Mesendoderm (in vitro differentiated cells): ENCODE results near the gene NRP2.

Source experiments
- DNase-seq: peaks from one replicate; pipeline ENCODE4 v3.0.0; 2013
- H2AK5ac ChIP-seq: 2 replicates; pipeline ENCODE4 v1.6.1; 2013; ENCODE audit warnings: low read length, inconsistent platforms
- H2BK120ac ChIP-seq: 2 replicates; pipeline ENCODE4 v1.6.1; 2013; ENCODE audit warnings: low read depth, mild to moderate bottlenecking, low read length, moderate library complexity, mixed read lengths
- H2BK15ac ChIP-seq: replicated peaks from 2 replicates; pipeline ENCODE4 v1.6.1; 2013; ENCODE audit warnings: low read depth, mild to moderate bottlenecking, moderate library complexity
- H2BK5ac ChIP-seq: 2 replicates; pipeline ENCODE4 v1.6.1; 2013; ENCODE audit warnings: low read length, inconsistent platforms
- H3K18ac ChIP-seq: 2 replicates; pipeline ENCODE4 v1.6.1; 2013; ENCODE audit warnings: mild to moderate bottlenecking, low read length, mixed read lengths
- H3K23ac ChIP-seq: one replicate; pipeline ENCODE4 v1.6.1; 2013; ENCODE audit warnings: low read length
- H3K27ac ChIP-seq: 2 replicates; pipeline ENCODE4 v1.5.1; 2013; ENCODE audit warnings: low read depth, mild to moderate bottlenecking, inconsistent platforms, low read length, moderate library complexity
- H3K27me3 ChIP-seq: 2 replicates; pipeline ENCODE4 v1.6.1; 2013; ENCODE audit warnings: low read length, control low read depth, mild to moderate bottlenecking, inconsistent platforms; ENCODE audit not compliant: insufficient read depth, poor library complexity
- H3K36me3 ChIP-seq: 2 replicates; pipeline ENCODE4 v1.6.1; 2013; ENCODE audit warnings: low read length, inconsistent platforms; ENCODE audit not compliant: control insufficient read depth, insufficient read depth
- H3K4ac ChIP-seq: one replicate; pipeline ENCODE4 v1.6.1; 2013; ENCODE audit warnings: low read depth, mild to moderate bottlenecking, low read length, moderate library complexity
- H3K4me1 ChIP-seq: 2 replicates; pipeline ENCODE4 v1.6.1; 2013; ENCODE audit warnings: low read depth, low read length, inconsistent platforms; ENCODE audit not compliant: control insufficient read depth
- H3K4me2 ChIP-seq: 2 replicates; pipeline ENCODE4 v1.6.1; 2013; ENCODE audit warnings: low read length
- H3K4me3 ChIP-seq: 2 replicates; pipeline ENCODE4 v1.5.1; 2013; ENCODE audit warnings: mild to moderate bottlenecking, low read length
- H3K56ac ChIP-seq: one replicate; pipeline ENCODE4 v1.6.1; 2013; ENCODE audit warnings: low read length
- H3K79me1 ChIP-seq: 2 replicates; pipeline ENCODE4 v1.6.1; 2013; ENCODE audit warnings: low read length, inconsistent platforms
- H3K79me2 ChIP-seq: 2 replicates; pipeline ENCODE4 v1.6.1; 2013; ENCODE audit warnings: mild to moderate bottlenecking, low read length; ENCODE audit not compliant: control insufficient read depth, insufficient read depth
- H3K9ac ChIP-seq: 2 replicates; pipeline ENCODE4 v1.6.1; 2013; ENCODE audit warnings: low read length, inconsistent platforms
- H4K5ac ChIP-seq: one replicate; pipeline ENCODE4 v1.6.1; 2013; ENCODE audit warnings: low read length
- H4K8ac ChIP-seq: one replicate; pipeline ENCODE4 v1.6.1; 2013; ENCODE audit warnings: low read depth, mild to moderate bottlenecking, control low read depth, low read length, moderate library complexity
- WGBS: extraction: QIAGEN DNeasy Blood & Tissue Kit; methylation state at CpG from one replicate; pipeline ENCODE4 v1.1.7; 2013; ENCODE audit warnings: low lambda C conversion rate, missing lambda C conversion rate; ENCODE audit not compliant: insufficient coverage; ENCODE audit errors: extremely low coverage; 5-methylcytosine and 5-hydroxymethylcytosine counted together

Gene NRP2

DNA sequence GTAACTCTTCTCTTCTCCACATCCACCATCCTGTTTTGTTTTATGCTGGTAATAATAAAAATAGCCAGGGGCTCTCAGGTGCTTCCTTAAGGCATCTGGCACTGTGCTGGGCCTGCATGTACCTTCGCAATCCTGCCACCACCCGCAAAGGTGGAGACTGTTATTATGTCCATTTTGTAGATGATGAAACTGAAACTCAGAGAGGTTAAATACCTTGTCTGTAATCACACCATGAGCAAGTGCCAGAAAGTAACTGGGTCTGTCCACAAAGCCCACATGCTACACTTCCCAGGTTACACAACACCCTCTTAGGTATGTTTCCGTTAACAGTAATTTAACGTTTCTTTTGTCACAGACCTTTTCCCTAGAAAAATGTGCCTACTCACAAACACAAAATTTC, 27.0 kb downstream of the NRP2 start:
- WGBS, result no CpG with 5 or more reads among the region's 4 CpGs
- Histone ChIP-seq H2AK5ac (no peak overlapping the region), H3K4me1 (peaks cover 4% of the 10 kb centered on the region), H3K79me2 (no peaks in the 10 kb centered on the region), H3K27ac (no peak overlapping the region), H4K8ac (no peak overlapping the region), H2BK120ac (no peak overlapping the region), H2BK5ac (no peak overlapping the region), H3K18ac (no peak overlapping the region), H3K23ac (no peak overlapping the region), H3K79me1 (peaks cover 3% of the 10 kb centered on the region), H2BK15ac (no peak overlapping the region), H3K9ac (no peak overlapping the region), H3K27me3 (no peaks in the 10 kb centered on the region), H3K4ac (no peak overlapping the region), H4K5ac (no peak overlapping the region), H3K56ac (no peak overlapping the region), H3K36me3 (no peaks in the 10 kb centered on the region), H3K4me2 (no peak overlapping the region), H3K4me3 (no peak overlapping the region)
- no peak for DNase-seq

DNA sequence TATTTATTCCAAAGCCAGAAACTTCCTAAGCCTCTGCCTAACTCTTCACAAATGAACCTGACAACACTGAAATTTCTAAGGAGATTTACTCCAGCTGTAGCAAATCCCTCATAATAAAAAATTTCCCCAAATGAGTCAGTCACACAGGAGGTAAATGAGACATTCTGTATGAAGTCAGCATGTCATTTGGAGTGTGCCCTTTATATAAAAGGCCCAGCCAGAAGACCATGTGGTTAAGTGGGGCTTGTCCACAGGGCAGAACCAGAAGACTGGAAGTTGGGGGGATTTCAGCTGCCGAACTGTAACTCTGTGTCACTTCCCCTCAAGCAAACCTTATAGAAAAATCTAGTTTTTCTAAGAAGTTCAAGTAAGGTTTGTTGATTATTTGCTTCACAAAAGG, 30.2 kb downstream of the NRP2 start:
- Histone ChIP-seq H3K9ac (no peak overlapping the region), H3K79me1 (no peaks in the 10 kb centered on the region), H3K79me2 (no peaks in the 10 kb centered on the region), H4K8ac (no peak overlapping the region), H3K27ac (no peak overlapping the region), H3K4me1 (peaks cover 4% of the 10 kb centered on the region), H2AK5ac (no peak overlapping the region), H3K4me2 (no peak overlapping the region), H3K4me3 (no peak overlapping the region), H3K36me3 (no peaks in the 10 kb centered on the region), H3K4ac (no peak overlapping the region), H3K27me3 (no peaks in the 10 kb centered on the region), H2BK15ac (no peak overlapping the region), H3K23ac (no peak overlapping the region), H2BK5ac (no peak overlapping the region), H4K5ac (no peak overlapping the region), H2BK120ac (peak overlapping the region; percentile 29), H3K18ac (no peak overlapping the region), H3K56ac (peak overlapping the region; percentile 18)
- DNase-seq, result no peak
- no CpG with 5 or more reads among the region's 1 CpG for WGBS

DNA sequence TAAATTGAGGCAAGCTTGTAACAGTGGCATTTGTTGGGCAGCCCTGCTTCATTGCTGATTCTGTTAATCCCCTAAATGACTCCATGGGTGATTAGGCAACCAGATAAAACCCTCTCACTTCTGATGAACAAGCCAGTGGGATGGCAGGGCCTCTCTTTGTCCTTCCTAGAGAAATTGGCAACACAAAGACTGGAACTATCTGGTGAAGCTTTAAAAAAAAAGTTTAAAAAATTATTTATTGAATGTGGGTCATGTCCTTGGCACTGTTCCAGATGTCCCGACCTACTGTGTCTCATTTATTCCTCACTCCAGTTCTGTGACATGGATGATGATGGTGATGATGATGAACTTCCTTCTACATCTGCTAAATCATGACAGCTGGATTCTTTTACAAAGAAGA, 30.8 kb downstream of the NRP2 start:
- Histone ChIP-seq H2AK5ac (no peak overlapping the region), H3K4ac (no peak overlapping the region), H3K27ac (no peak overlapping the region), H4K5ac (no peak overlapping the region), H3K18ac (no peak overlapping the region), H3K56ac (no peak overlapping the region), H3K4me1 (peaks cover 4% of the 10 kb centered on the region), H3K27me3 (no peaks in the 10 kb centered on the region), H3K4me2 (no peak overlapping the region), H3K9ac (no peak overlapping the region), H3K36me3 (no peaks in the 10 kb centered on the region), H3K79me1 (no peaks in the 10 kb centered on the region), H3K23ac (no peak overlapping the region), H4K8ac (no peak overlapping the region), H3K79me2 (no peaks in the 10 kb centered on the region), H2BK15ac (no peak overlapping the region), H3K4me3 (no peak overlapping the region), H2BK5ac (no peak overlapping the region), H2BK120ac (no peak overlapping the region)
- DNase-seq, result peak; percentile 60
- WGBS, result no CpG with 5 or more reads among the region's 1 CpG

DNA sequence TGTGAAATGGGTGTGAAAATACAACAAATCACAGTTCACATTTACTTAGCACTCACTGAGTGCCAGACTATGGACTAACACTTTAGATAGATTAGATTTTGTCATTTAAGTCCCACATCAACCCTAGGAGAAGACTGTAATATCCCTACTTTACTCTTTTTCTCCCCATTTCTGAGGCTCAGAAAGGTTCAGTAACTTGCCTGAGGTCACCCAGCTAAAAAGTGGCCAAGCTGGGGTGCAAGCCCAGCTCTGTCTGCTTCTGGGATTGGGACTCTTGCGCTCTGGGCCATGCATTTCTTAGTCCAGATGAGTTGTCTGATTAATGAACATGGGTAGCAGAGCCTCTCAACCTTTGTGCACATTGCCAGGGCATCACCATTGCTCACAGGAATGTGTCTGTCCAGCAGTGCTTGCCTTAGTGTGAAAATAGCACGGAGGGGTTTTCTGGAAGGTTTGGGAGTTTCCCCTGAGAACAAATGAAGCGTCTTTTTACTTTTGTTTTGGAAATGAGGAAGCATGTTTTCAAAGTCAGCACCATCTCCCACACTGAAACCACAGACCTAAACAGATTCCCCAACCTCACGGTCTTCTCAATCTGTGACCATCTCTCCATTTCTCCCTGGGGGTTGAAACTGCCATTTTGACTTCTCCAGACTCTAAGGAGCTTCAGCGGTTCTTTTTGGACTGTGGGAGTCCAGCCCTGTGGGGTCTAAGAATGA, 31.9 kb downstream of the NRP2 start:
- Histone ChIP-seq H3K27ac (no peak overlapping the region), H3K4me2 (no peak overlapping the region), H4K5ac (no peak overlapping the region), H3K27me3 (no peaks in the 10 kb centered on the region), H4K8ac (no peak overlapping the region), H3K4me3 (no peak overlapping the region), H3K4me1 (peaks cover 4% of the 10 kb centered on the region), H3K79me1 (no peaks in the 10 kb centered on the region), H3K18ac (peak overlapping the region; percentile 43), H2AK5ac (no peak overlapping the region), H2BK5ac (peak overlapping the region; percentile 25), H3K9ac (no peak overlapping the region), H3K4ac (no peak overlapping the region), H3K56ac (no peak overlapping the region), H2BK120ac (peak overlapping the region; percentile 68), H3K79me2 (no peaks in the 10 kb centered on the region), H3K23ac (no peak overlapping the region), H3K36me3 (no peaks in the 10 kb centered on the region), H2BK15ac (no peak overlapping the region)
- DNase-seq, result no peak
- WGBS, result no CpG with 5 or more reads among the region's 5 CpGs

DNA sequence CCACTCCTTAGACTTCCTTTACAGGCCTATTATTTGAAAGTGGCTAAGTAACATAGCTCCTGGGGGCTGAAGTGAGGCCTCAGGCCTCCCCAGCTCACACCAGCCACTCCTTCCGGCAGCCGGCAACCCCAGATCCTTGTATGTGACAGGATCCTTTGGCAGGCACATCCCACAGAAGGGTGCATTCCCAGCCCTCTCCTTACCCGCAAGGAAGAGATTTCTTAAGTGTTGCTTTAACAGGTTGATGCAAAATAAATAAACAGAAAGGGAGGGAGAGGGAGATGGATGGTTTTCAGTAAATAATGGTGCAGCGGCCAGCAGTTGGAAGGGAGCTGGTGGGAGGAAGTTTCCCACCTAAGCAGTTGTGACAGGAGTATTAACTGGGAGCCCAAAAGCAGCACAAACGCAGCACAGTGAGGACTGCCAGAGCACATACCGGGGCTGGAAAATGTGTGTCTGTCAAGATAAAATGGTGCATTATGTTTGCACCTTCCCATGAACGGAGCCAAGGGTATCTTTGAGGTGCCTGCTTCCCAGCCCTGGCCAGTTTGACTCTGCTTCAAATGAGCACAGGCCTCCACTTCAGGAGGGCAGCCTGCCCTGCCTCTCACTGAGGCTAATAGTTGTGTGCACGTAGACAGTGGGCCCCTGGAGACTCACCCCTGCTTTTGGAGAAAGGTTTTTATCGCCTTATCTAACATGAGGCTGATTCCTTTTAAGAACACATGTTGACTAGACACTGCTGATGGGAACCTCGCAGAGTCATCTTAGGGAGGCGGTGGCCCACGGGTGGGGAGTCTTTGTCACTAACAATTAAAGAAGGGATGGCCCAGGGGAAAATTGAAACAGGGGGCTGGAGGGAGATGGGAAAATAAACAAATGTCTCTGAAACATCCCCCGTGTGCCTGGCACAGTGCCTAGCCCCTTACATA, 32.8 kb downstream of the NRP2 start:
- H3K23ac ChIP-seq, result no peak overlapping the region
- H4K5ac ChIP-seq, result no peak overlapping the region
- no peak overlapping the region for H3K4me2 ChIP-seq
- no peak overlapping the region for H3K4ac ChIP-seq
- no peak overlapping the region for H2BK5ac ChIP-seq
- H4K8ac ChIP-seq, result no peak overlapping the region
- H2BK15ac ChIP-seq, result no peak overlapping the region
- no peak overlapping the region for H3K4me3 ChIP-seq
- WGBS, result no CpG with 5 or more reads among the region's 13 CpGs
- H2AK5ac ChIP-seq, result no peak overlapping the region
- peaks cover 4% of the 10 kb centered on the region for H3K4me1 ChIP-seq
- peak overlapping the region; percentile 43 for H3K18ac ChIP-seq
- H3K27me3 ChIP-seq, result no peaks in the 10 kb centered on the region
- peak overlapping the region; percentile 29 for H2BK120ac ChIP-seq
- no peak for DNase-seq
- H3K56ac ChIP-seq, result peak overlapping the region; percentile 3
- no peaks in the 10 kb centered on the region for H3K36me3 ChIP-seq
- no peaks in the 10 kb centered on the region for H3K79me2 ChIP-seq
- no peak overlapping the region for H3K9ac ChIP-seq
- H3K79me1 ChIP-seq, result no peaks in the 10 kb centered on the region
- H3K27ac ChIP-seq, result no peak overlapping the region
